Measurements from ENCODE around the gene TECPR2. TPM values are rescaled to one million over a fixed set of nuclear protein-coding genes. Genes with fewer than 3 reads are reported as not detected.
A peak's percentile ranks its signal among the peaks of the same experiment; 100 is the strongest.

The TECPR2 gene
- total and polyA plus RNA-seq, 2 of the 13 experiments (the other 11 are each of a cell fraction or from before 2014, with no cell fraction given) = 3.5 to 5.7 TPM

GRCh38 chr14:102314242-102315011 lies 48.3 kb upstream of the TECPR2 start:
- peak overlapping the region; percentile 10 for H3K27ac ChIP-seq (ENCODE audit: extremely low read length, insufficient read depth, low read length)
- peak overlapping the region; percentile 69 to 86 (median 71) for H3K4me3 ChIP-seq (replicated peaks in 1 of 3; ENCODE audit: insufficient read depth in 1 of 3, low read depth in 2 of 3, low read length in 3 of 3)
- TF ChIP-seq PHB2 (IDR thresholded peaks at IDR 0.05; ENCODE audit: partially characterized antibody) (no peak), ZNF749 (CRISPR knock-in tag; IDR thresholded peaks at IDR 0.05; ENCODE audit: borderline replicate concordance) (0 out of 2 replicates have a peak, but pooled peaks have one; percentile 37), E2F5 (CRISPR knock-in tag; conservative IDR thresholded peaks at IDR 0.05) (0 out of 2 replicates have a peak, but pooled peaks have one; percentile 41), FIP1L1 (IDR thresholded peaks at IDR 0.05; ENCODE audit: borderline replicate concordance, insufficient read depth, low read depth, low read length) (no peak), AKAP8 (CRISPR knock-in tag; IDR thresholded peaks at IDR 0.05) (no peak), ZNF770 (CRISPR knock-in tag; IDR thresholded peaks at IDR 0.05) (peak; percentile 56; the same call in 1 of the 2 replicates), MLLT10 (CRISPR knock-in tag; IDR thresholded peaks at IDR 0.05) (no peak), ZNF660 (CRISPR knock-in tag; IDR thresholded peaks at IDR 0.05; ENCODE audit: borderline replicate concordance, low read depth) (no peak), CBX2 (IDR thresholded peaks at IDR 0.05; ENCODE audit: low read depth, low read length) (no peak), CBX2 (CRISPR knock-in tag; IDR thresholded peaks at IDR 0.05; ENCODE audit: low read depth) (no peak), TSC22D2 (CRISPR knock-in tag; IDR thresholded peaks at IDR 0.05; ENCODE audit: borderline replicate concordance) (no peak), ZBTB21 (CRISPR knock-in tag; IDR thresholded peaks at IDR 0.05) (no peak), KAT7 (CRISPR knock-in tag; IDR thresholded peaks at IDR 0.05; ENCODE audit: borderline replicate concordance) (peak; percentile 71; the same call in 1 of the 2 replicates), E2F2 (CRISPR knock-in tag; IDR thresholded peaks at IDR 0.05; ENCODE audit: borderline replicate concordance) (no peak), ZNF383 (CRISPR knock-in tag; IDR thresholded peaks at IDR 0.05; ENCODE audit: borderline replicate concordance) (no peak), ATF3 (CRISPR knock-in tag; IDR thresholded peaks at IDR 0.05) (no peak), PHF8 (CRISPR knock-in tag; IDR thresholded peaks at IDR 0.05) (peak; percentile 47)

More at GRCh38 chr14:102314242-102315011, 48.3 kb upstream of the TECPR2 start:
- peaks cover 44% of the 10 kb centered on the region for H3K4me1 ChIP-seq (ENCODE audit: insufficient read depth, low read length)
- ATAC-seq (peak; percentile 72), FAIRE-seq (no peak), DNase-seq (ENCODE audit: low spot score) (peak; percentile 53)
- H3K9ac ChIP-seq (ENCODE audit: insufficient read depth, low read depth, low read length) = peak overlapping the region; percentile 55
- H3K27me3 ChIP-seq (ENCODE audit: control insufficient read depth in 1 of 2, insufficient read depth in 2 of 2, low read length in 2 of 2) = no peaks in the 10 kb centered on the region; a peak in 1 of 5 replicates
- 3% methylated on average over 39 of the region's 52 CpGs for WGBS (ENCODE audit: low lambda C conversion rate)
- H3K36me3 ChIP-seq (replicated peaks in 1 of 2; ENCODE audit: control insufficient read depth in 1 of 2, insufficient read depth in 2 of 2, low read length in 2 of 2) = no peaks in the 10 kb centered on the region
- no TSS peak for BruUV-seq (replicated peaks)
- intact Hi-C loops (cut with micrococcal nuclease; ENCODE audit: unreplicated experiment) = loop anchor here (1.0 to 5.0 kb wide), 3 partner anchors 79 to 203 kb away; no protein-coding TSS in a partner anchor
- H3K9me3 ChIP-seq (ENCODE audit: low read length) = no peaks in the 10 kb centered on the region
- H4K20me1 ChIP-seq (ENCODE audit: insufficient read depth, low read length) = no peaks in the 10 kb centered on the region
- no peaks in the 10 kb centered on the region for H3K79me2 ChIP-seq (ENCODE audit: insufficient read depth, low read length)
- CTCF ChIA-PET (ENCODE audit: low intra/inter-chr PET ratio, low total read pairs) = interaction anchor here (1.0 to 3.0 kb wide), 3 partner anchors 19 to 100 kb away, joined by 3 to 44 read pairs (median 4); no protein-coding TSS in a partner anchor
- peak overlapping the region; percentile 97 for H2AFZ ChIP-seq (ENCODE audit: low read length)
- in situ Hi-C loops (cut with HindIII; ENCODE audit: extremely low pct_ligation_motif_present, low pct_unique_long_range_greater_than_20kb) = loop anchor here (5.0 to 10.0 kb wide), 3 partner anchors 77 to 352 kb away; partner anchors contain the start of gene DYNC1H1
- POLR2A ChIA-PET = interaction anchor here (0.5 to 1.4 kb wide), 4 partner anchors 9 to 51 kb away, joined by 3 to 7 read pairs (median 3); partner anchors contain the start of gene MOK
- peak overlapping the region; percentile 86 for H3K4me2 ChIP-seq (ENCODE audit: low read depth, low read length)
